Prostate gland (tissue), 2 donors: ENCODE results near the gene TMEM208. TPM values are rescaled to one million over a fixed set of nuclear protein-coding genes. Genes with fewer than 3 reads are reported as not detected.

Source experiments
- DNase-seq: peaks from one replicate; pipeline ENCODE4 v3.0.0-alpha.2; 2019; ENCODE audit warnings: low spot score
- H3K27ac ChIP-seq, 2 donors: fragments of 200-600 bp; sonication (generic); 2 replicates each; pipeline ENCODE4 v1.5.1; 2017 to 2019
- H3K27me3 ChIP-seq: fragments of 200-600 bp; sonication (generic); replicated peaks from 2 replicates; pipeline ENCODE4 v1.5.1; 2019; ENCODE audit not compliant: insufficient read depth
- H3K36me3 ChIP-seq, 2 donors: fragments of 200-600 bp; sonication (generic); 1 replicate in 1 of 2; 2 replicates in 1 of 2; pipeline versions ENCODE4 v1.5.1 to v1.8.1; 2017 to 2019
- H3K4me1 ChIP-seq: fragments of 200-600 bp; sonication (generic); replicated peaks from 2 replicates; pipeline ENCODE4 v1.5.1; 2019
- H3K4me3 ChIP-seq, 2 donors: fragments of 200-600 bp; sonication (generic); 2 replicates each; pipeline ENCODE4 v1.5.1; 2017 to 2019
- H3K9me3 ChIP-seq: fragments of 200-600 bp; sonication (generic); 2 replicates; pipeline ENCODE4 v1.5.1; 2017
- POLR2A ChIP-seq: fragments of 450-650 bp; IDR thresholded peaks from one replicate; pipeline ENCODE4 v1.6.1; 2016; ENCODE audit warnings: antibody characterized with exemption, mild to moderate bottlenecking
- POLR2AphosphoS5 ChIP-seq: sonication (generic); formaldehyde crosslinking; IDR thresholded peaks from one replicate; pipeline ENCODE4 v1.6.1; 2017; ENCODE audit warnings: antibody characterized with exemption
- WGBS: methylation state at CpG from one replicate; pipeline ENCODE4 v1.1.5; 2018; 5-methylcytosine and 5-hydroxymethylcytosine counted together
- intact Hi-C: fragments of 100-400 bp; cut with DNase I; formaldehyde crosslinking; loops from one replicate; pipeline ENCODE4 v1.14.2; 2022
- total RNA-seq, 2 donors: library from RNA; depleted of rRNA; stranded (reverse); fragments of >200 nt; gene quantifications; one replicate each; pipeline ENCODE4 v1.1.0, GENCODE V29; 2016
- TF ChIP-seq, protein P1 (sequence below), 4 experiments: fragments of 200-600 bp in 2 of 4; fragments of 450-650 bp in 2 of 4; sonication (generic) in 2 of 4; IDR thresholded peaks; 1 replicate in 3 of 4; 2 replicates in 1 of 4; pipeline ENCODE4 v1.5.1; 2016 to 2019; ENCODE audit warnings: antibody characterized with exemption in 4 of 4, mild to moderate bottlenecking in 2 of 4, moderate library complexity in 2 of 4

The TMEM208 gene
- total RNA-seq, 2 donors from 2014 or later: 39.1 to 57.1 TPM

- H3K4me3 ChIP-seq: no peak overlapping the region
- no peaks in the 10 kb centered on the region for H3K36me3 ChIP-seq
- WGBS: 76% methylated on average over 7 of the region's 7 CpGs
- no peak for TF ChIP-seq POLR2A
- TF ChIP-seq, protein P1, sequence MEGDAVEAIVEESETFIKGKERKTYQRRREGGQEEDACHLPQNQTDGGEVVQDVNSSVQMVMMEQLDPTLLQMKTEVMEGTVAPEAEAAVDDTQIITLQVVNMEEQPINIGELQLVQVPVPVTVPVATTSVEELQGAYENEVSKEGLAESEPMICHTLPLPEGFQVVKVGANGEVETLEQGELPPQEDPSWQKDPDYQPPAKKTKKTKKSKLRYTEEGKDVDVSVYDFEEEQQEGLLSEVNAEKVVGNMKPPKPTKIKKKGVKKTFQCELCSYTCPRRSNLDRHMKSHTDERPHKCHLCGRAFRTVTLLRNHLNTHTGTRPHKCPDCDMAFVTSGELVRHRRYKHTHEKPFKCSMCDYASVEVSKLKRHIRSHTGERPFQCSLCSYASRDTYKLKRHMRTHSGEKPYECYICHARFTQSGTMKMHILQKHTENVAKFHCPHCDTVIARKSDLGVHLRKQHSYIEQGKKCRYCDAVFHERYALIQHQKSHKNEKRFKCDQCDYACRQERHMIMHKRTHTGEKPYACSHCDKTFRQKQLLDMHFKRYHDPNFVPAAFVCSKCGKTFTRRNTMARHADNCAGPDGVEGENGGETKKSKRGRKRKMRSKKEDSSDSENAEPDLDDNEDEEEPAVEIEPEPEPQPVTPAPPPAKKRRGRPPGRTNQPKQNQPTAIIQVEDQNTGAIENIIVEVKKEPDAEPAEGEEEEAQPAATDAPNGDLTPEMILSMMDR (IDR thresholded peaks at IDR 0.05): no peak
- no peak for TF ChIP-seq POLR2AphosphoS5
- no peak overlapping the region for H3K27ac ChIP-seq
- no peaks in the 10 kb centered on the region for H3K27me3 ChIP-seq
- intact Hi-C loops: no loop called here
- no peaks in the 10 kb centered on the region for H3K4me1 ChIP-seq
- DNase-seq: no peak
- H3K9me3 ChIP-seq: no peaks in the 10 kb centered on the region
Measured at GRCh38 chr16:67211674-67212073, 15.3 kb upstream of the TMEM208 start.

DNA sequence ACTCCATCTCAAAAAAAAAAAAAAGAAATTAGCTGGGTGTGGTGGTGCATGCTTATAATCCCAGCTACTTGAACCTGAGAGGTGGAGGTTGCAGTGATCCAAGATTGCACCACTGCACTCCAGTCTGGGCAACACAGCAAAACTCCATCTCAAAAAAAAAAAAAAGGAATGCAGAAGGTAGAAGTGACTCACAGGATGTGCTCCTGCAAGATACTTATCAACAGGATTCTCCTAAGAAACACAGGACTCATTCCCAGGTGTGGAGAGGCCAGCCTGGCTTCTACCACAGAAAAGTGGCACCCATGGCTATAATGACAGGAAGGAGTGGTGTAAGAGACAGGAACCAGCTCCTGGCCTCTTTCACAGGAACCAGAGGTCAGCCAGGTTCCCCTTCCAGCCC, 14.2 kb upstream of the TMEM208 start:
- intact Hi-C loops: no loop called here
- H3K4me1 ChIP-seq: no peaks in the 10 kb centered on the region
- no peak overlapping the region for H3K27ac ChIP-seq
- no peaks in the 10 kb centered on the region for H3K9me3 ChIP-seq
- H3K36me3 ChIP-seq: no peaks in the 10 kb centered on the region
- H3K4me3 ChIP-seq: no peak overlapping the region
- no peaks in the 10 kb centered on the region for H3K27me3 ChIP-seq
- no peak for DNase-seq
- TF ChIP-seq, protein P1 (IDR thresholded peaks at IDR 0.05): no peak
- TF ChIP-seq POLR2AphosphoS5 (no peak), POLR2A (no peak)

DNA sequence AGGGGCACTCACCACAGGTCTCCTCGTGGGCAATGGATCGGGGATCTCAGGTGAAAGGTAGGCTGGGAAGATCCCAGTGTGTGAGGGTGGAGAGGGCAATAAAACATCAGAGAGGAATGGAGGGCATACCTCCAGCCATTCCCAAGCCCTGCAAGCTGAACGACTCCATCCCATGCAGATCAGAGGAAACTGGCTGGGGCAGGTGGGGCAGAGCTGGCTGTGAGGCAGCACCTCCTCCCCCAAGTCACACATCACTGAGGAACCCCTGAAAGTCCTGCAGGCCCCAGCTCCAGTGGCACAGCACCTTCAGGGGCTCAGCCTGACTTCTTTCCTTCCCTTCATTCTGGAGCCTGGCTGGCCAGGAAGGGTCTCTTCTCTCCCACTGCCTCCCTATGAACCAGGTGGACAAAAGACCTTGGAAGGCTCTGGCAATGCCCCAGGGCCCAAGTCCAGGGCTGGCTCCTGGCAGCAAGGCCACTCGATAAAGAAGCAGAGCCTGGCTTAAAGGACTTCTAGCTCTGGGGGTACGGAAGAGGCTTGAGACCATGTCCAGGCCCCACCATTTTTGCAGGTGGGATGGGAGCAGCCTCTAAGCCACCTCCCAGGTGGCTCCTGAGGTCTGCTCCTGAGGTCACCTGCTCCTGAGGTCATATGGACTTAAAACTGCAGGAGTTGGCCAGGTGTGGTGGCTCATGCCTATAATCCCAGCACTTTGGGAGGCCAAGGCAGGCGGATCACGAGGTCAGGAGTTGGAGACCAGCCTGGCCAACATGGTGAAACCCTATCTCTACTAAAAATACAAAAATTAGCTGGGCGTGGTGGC, 13.5 kb upstream of the TMEM208 start:
- DNase-seq: no peak
- 77% methylated on average over 8 of the region's 8 CpGs for WGBS
- Histone ChIP-seq H3K27me3 (no peaks in the 10 kb centered on the region), H3K4me3 (no peak overlapping the region), H3K27ac (no peak overlapping the region), H3K4me1 (no peaks in the 10 kb centered on the region), H3K9me3 (no peaks in the 10 kb centered on the region), H3K36me3 (no peaks in the 10 kb centered on the region)
- intact Hi-C loops: no loop called here
- TF ChIP-seq POLR2A: no peak
- TF ChIP-seq, protein P1 (IDR thresholded peaks at IDR 0.05): no peak
- TF ChIP-seq POLR2AphosphoS5: no peak

DNA sequence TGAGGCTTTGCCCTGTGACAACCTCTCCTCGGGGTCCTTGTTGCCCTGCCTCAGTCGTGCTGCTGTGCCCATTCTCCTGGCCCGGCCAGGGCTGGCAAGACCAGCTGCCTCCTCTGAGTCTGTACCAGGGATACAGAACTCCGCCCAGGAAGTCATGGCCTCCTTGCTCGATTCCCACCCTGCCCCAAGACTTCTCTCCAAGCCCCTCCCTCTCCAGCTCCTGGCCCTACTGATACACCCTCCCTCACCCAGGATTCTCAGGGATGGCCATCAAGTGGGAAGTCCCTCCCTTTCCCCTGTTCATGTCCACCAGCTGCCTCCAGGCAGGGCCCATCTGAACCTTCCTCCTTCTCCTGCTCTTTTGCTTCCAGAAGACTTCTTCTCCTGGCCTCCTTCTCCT, 11.2 kb upstream of the TMEM208 start:
- no peak for TF ChIP-seq POLR2AphosphoS5
- no peak for TF ChIP-seq POLR2A
- TF ChIP-seq, protein P1 (IDR thresholded peaks at IDR 0.05): no peak
- no peaks in the 10 kb centered on the region for H3K9me3 ChIP-seq
- H3K4me1 ChIP-seq: no peaks in the 10 kb centered on the region
- intact Hi-C loops: no loop called here
- no peaks in the 10 kb centered on the region for H3K36me3 ChIP-seq
- no peak overlapping the region for H3K27ac ChIP-seq
- 79% methylated on average over 5 of the region's 5 CpGs for WGBS
- no peaks in the 10 kb centered on the region for H3K27me3 ChIP-seq
- no peak overlapping the region for H3K4me3 ChIP-seq
- no peak for DNase-seq
